Lower leg skin (tissue), 4 donors: ENCODE data around the gene SIGLEC10. TPM values are rescaled to one million over a fixed set of nuclear protein-coding genes. Genes with fewer than 3 reads are reported as not detected.
A peak's percentile ranks its signal among the peaks of the same experiment; 100 is the strongest.

Experiments
- DNase-seq, 2 donors: peaks; one replicate each; pipeline ENCODE4 v3.0.0-alpha.2; 2019; ENCODE audit warnings: low spot score in 2 of 2
- H3K4me3 ChIP-seq: fragments of 200-600 bp; sonication (generic); 2 replicates; pipeline ENCODE4 v1.5.1; 2017; ENCODE audit warnings: mild to moderate bottlenecking, low read depth; ENCODE audit not compliant: poor library complexity, severe bottlenecking
- POLR2A ChIP-seq, 2 donors: fragments of 450-650 bp; IDR thresholded peaks; one replicate each; pipeline ENCODE4 v1.6.1; 2016 to 2017; ENCODE audit warnings: antibody characterized with exemption in 2 of 2, mild to moderate bottlenecking in 1 of 2, moderate library complexity in 1 of 2
- WGBS, 2 donors: methylation state at CpG; one replicate each; pipeline ENCODE4 v1.1.5; 2018; 5-methylcytosine and 5-hydroxymethylcytosine counted together
- intact Hi-C: fragments of 100-400 bp; cut with DNase I; formaldehyde crosslinking; loops from one replicate; pipeline ENCODE4 v1.15.0; 2023; ENCODE audit warnings: low total_unique reads
- total RNA-seq, 4 donors: library from RNA; depleted of rRNA; stranded (reverse); fragments of >200 nt; gene quantifications; one replicate each; pipeline ENCODE4 v1.1.0, GENCODE V29; 2016
- TF ChIP-seq, protein P1 (sequence below), 3 donors: fragments of 450-650 bp; IDR thresholded peaks; one replicate each; pipeline ENCODE4 v1.5.1; 2016; ENCODE audit warnings: antibody characterized with exemption in 3 of 3, mild to moderate bottlenecking in 3 of 3, moderate library complexity in 2 of 3

The SIGLEC10 gene
- total RNA-seq, 4 donors from 2014 or later, result 0.53 to 8.6 (median 1.8) TPM

GRCh38 chr19:51368366-51369282 is 48.8 kb downstream of the SIGLEC10 start, which contains the start of gene CLDND2:
Gene CLDND2, minus strand, starts transcription at chr19:51369003. Its CDS starts 426 bp downstream, at chr19:51368577.
- WGBS, 2 donors, result 67 to 75% methylated on average over 15 to 22 of the region's 23 CpGs
- peak within 1 kb of the TSS; percentile 70 for H3K4me3 ChIP-seq
- DNase-seq, result no peak
- intact Hi-C loops, result no loop called here
- no peak for TF ChIP-seq POLR2A (IDR thresholded peaks at IDR 0.05)
- TF ChIP-seq, protein P1, sequence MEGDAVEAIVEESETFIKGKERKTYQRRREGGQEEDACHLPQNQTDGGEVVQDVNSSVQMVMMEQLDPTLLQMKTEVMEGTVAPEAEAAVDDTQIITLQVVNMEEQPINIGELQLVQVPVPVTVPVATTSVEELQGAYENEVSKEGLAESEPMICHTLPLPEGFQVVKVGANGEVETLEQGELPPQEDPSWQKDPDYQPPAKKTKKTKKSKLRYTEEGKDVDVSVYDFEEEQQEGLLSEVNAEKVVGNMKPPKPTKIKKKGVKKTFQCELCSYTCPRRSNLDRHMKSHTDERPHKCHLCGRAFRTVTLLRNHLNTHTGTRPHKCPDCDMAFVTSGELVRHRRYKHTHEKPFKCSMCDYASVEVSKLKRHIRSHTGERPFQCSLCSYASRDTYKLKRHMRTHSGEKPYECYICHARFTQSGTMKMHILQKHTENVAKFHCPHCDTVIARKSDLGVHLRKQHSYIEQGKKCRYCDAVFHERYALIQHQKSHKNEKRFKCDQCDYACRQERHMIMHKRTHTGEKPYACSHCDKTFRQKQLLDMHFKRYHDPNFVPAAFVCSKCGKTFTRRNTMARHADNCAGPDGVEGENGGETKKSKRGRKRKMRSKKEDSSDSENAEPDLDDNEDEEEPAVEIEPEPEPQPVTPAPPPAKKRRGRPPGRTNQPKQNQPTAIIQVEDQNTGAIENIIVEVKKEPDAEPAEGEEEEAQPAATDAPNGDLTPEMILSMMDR (IDR thresholded peaks at IDR 0.05), result no peak

GRCh38 chr19:51367565-51368365 is 49.7 kb downstream of the SIGLEC10 start:
- TF ChIP-seq, protein P1 (IDR thresholded peaks at IDR 0.05), result no peak
- no peak for TF ChIP-seq POLR2A (IDR thresholded peaks at IDR 0.05)
- peak; percentile 99 to 100 for DNase-seq
- intact Hi-C loops, result no loop called here
- peak overlapping the region; percentile 70 for H3K4me3 ChIP-seq
- WGBS, 2 donors, result 3% methylated on average over 27 to 35 of the region's 64 CpGs

GRCh38 chr19:51367255-51367564 is 50.2 kb downstream of the SIGLEC10 start:
- peak overlapping the region; percentile 41 for H3K4me3 ChIP-seq
- DNase-seq, result peak in 1 of 2 donors; percentile 37
- intact Hi-C loops, result no loop called here
- TF ChIP-seq POLR2A (IDR thresholded peaks at IDR 0.05), result peak in 1 of 2 donors; percentile 52
- TF ChIP-seq, protein P1 (IDR thresholded peaks at IDR 0.05), result no peak
- WGBS, 2 donors, result 0 to 1% methylated on average over 12 to 15 of the region's 15 CpGs

- peak overlapping the region; percentile 60 for H3K4me3 ChIP-seq
- peak in 1 of 2 donors; percentile 27 for TF ChIP-seq POLR2A (IDR thresholded peaks at IDR 0.05)
- TF ChIP-seq, protein P1 (IDR thresholded peaks at IDR 0.05), result peak in 1 of 3 donors; percentile 64
- 1% methylated on average over 49 to 54 of the region's 54 CpGs for WGBS, 2 donors
- intact Hi-C loops, result no loop called here
- DNase-seq, result peak; percentile 98 to 100
These were observed 50.8 kb downstream of the SIGLEC10 start for GRCh38 chr19:51366389-51367254.

- TF ChIP-seq, protein P1 (IDR thresholded peaks at IDR 0.05), result no peak
- no peak for TF ChIP-seq POLR2A (IDR thresholded peaks at IDR 0.05)
- WGBS, 2 donors, result 0 to 2% methylated on average over 16 to 27 of the region's 27 CpGs
- H3K4me3 ChIP-seq, result peak within 1 kb of the TSS; percentile 60
- DNase-seq, result no peak
- intact Hi-C loops, result no loop called here
These were observed 51.5 kb downstream of the SIGLEC10 start, which contains the start of gene ETFB for GRCh38 chr19:51365965-51366388. Gene ETFB, minus strand, starts transcription at chr19:51366388. Its CDS starts 62 bp downstream, at chr19:51366326.
